CD4-positive, alpha-beta memory T cell (primary cell): Measurements from ENCODE around the gene NPAT. TPM values are rescaled to one million over a fixed set of nuclear protein-coding genes. Genes with fewer than 3 reads are reported as not detected.

Experiments used
- CTCF ChIA-PET: fragments of 350-600 bp; sonication (Branson Sonifier 250); formaldehyde crosslinking; loops from one replicate; lab custom pipeline; 2021; ENCODE audit warnings: inconsistent platforms; ENCODE audit not compliant: partially characterized antibody; lab: Charles Lee
- POLR2A ChIA-PET: fragments of 350-600 bp; sonication (Branson Sonifier 250); formaldehyde crosslinking; loops from one replicate; lab custom pipeline; 2021; ENCODE audit not compliant: partially characterized antibody; lab: Charles Lee
- DNase-seq, 5 donors: peaks; one replicate each; pipeline versions ENCODE4 v3.0.0 to v3.0.0-alpha.2; 2020 to 2022; ENCODE audit warnings: mixed read lengths in 1 of 5
- H3K27ac ChIP-seq: one replicate; pipeline ENCODE4 v1.7.0; 2013; ENCODE audit warnings: low read depth, low read length
- H3K27me3 ChIP-seq: 2 replicates; pipeline ENCODE4 v1.7.0; 2013; ENCODE audit warnings: mild to moderate bottlenecking, low read length, moderate library complexity; ENCODE audit not compliant: insufficient read depth
- H3K36me3 ChIP-seq: 2 replicates; pipeline ENCODE4 v1.7.0; 2013; ENCODE audit warnings: mild to moderate bottlenecking, low read length, moderate library complexity; ENCODE audit not compliant: insufficient read depth
- H3K4me1 ChIP-seq: 2 replicates; pipeline ENCODE4 v1.7.0; 2013; ENCODE audit warnings: mild to moderate bottlenecking, low read length, moderate library complexity; ENCODE audit not compliant: insufficient read depth
- H3K4me3 ChIP-seq, 2 donors: one replicate each; pipeline ENCODE4 v1.7.0; 2013; ENCODE audit warnings: low read length in 2 of 2, mild to moderate bottlenecking in 1 of 2
- H3K9me3 ChIP-seq, 2 donors: one replicate each; pipeline ENCODE4 v1.7.0; 2013; ENCODE audit warnings: low read length in 2 of 2, control low read depth in 1 of 2; ENCODE audit not compliant: control insufficient read depth in 1 of 2
- H3K27ac Mint-ChIP-seq, 7 donors: one replicate each; pipeline ENCODE4 v1.8.0; 2020 to 2021; ENCODE audit warnings: mixed read lengths in 7 of 7, mild to moderate bottlenecking in 6 of 7, inconsistent platforms in 3 of 7, moderate library complexity in 3 of 7
- H3K27me3 Mint-ChIP-seq, 2 donors: one replicate each; pipeline ENCODE4 v1.8.0; 2020 to 2021; ENCODE audit warnings: mixed read lengths in 2 of 2
- H3K36me3 Mint-ChIP-seq, 2 donors: one replicate each; pipeline ENCODE4 v1.8.0; 2020 to 2021; ENCODE audit warnings: mixed read lengths in 2 of 2, inconsistent platforms in 1 of 2, mild to moderate bottlenecking in 1 of 2
- H3K4me1 Mint-ChIP-seq, 4 donors: one replicate each; pipeline ENCODE4 v1.8.0; 2020 to 2021; ENCODE audit warnings: mixed read lengths in 4 of 4, mild to moderate bottlenecking in 1 of 4
- H3K4me3 Mint-ChIP-seq, 8 donors: one replicate each; pipeline ENCODE4 v1.8.0; 2020 to 2021; ENCODE audit warnings: mixed read lengths in 8 of 8, mild to moderate bottlenecking in 7 of 8, moderate library complexity in 6 of 8, inconsistent platforms in 3 of 8
- H3K9me3 Mint-ChIP-seq, 8 donors: one replicate each; pipeline ENCODE4 v1.8.0; 2020 to 2021; ENCODE audit warnings: mixed read lengths in 8 of 8, mild to moderate bottlenecking in 5 of 8, inconsistent platforms in 3 of 8, moderate library complexity in 1 of 8
- intact Hi-C: fragments of 100-400 bp; cut with micrococcal nuclease; formaldehyde crosslinking; loops from one replicate; pipeline ENCODE4 v1.15.1; 2023
- polyA plus RNA-seq, 2 donors: library from polyadenylated mRNA; unstranded; fragments of 300-500 nt; fragmentation: Illumina TruSeq; gene quantifications; one replicate each; pipeline ENCODE4 v1.2.3, GENCODE V29; 2021
- total RNA-seq, 2 experiments: library from RNA; stranded (reverse); gene quantifications; one replicate each; pipeline ENCODE4 v1.2.3, GENCODE V29; 2021

NPAT gene
- total and polyA plus RNA-seq, 4 experiments from 2014 or later = 24.8 to 71.3 (median 50.8) TPM

- Mint-ChIP-seq H3K27ac (peak overlapping the region in 3 of 7 donors; percentile 19 to 41 (median 30)), H3K36me3 (peaks cover 55 to 69% of the 10 kb centered on the region in 2 donors), H3K4me3 (peak overlapping the region in 1 of 8 donors; percentile 0), H3K4me1 (peaks cover 45 to 80% (median 53%) of the 10 kb centered on the region in 4 donors), H3K9me3 (peaks cover 0 to 11% (median 6%) of the 10 kb centered on the region in 8 donors), H3K27me3 (no peaks in the 10 kb centered on the region)
- peaks cover 62% of the 10 kb centered on the region for H3K4me1 ChIP-seq
- H3K36me3 ChIP-seq = peaks cover 25% of the 10 kb centered on the region
- H3K27me3 ChIP-seq = no peaks in the 10 kb centered on the region
- no peak for DNase-seq
- intact Hi-C loops = no loop called here
- H3K9me3 ChIP-seq = no peaks in the 10 kb centered on the region
- H3K4me3 ChIP-seq = no peak overlapping the region
- ChIA-PET POLR2A (interaction anchor here (0.7 to 1.4 kb wide), 2 partner anchors 19 to 37 kb away, joined by 3 read pairs; partner anchors contain the start of gene NPAT), CTCF (no interaction called here)
- no peak overlapping the region for H3K27ac ChIP-seq
Observed at GRCh38 chr11:108203075-108203474, 19.4 kb downstream of the NPAT start.

- Histone ChIP-seq H3K27ac (peak overlapping the region; percentile 35), H3K4me1 (peaks cover 78% of the 10 kb centered on the region), H3K27me3 (no peaks in the 10 kb centered on the region), H3K9me3 (no peaks in the 10 kb centered on the region), H3K36me3 (peaks cover 21% of the 10 kb centered on the region), H3K4me3 (no peak overlapping the region)
- H3K27me3 Mint-ChIP-seq = no peaks in the 10 kb centered on the region
- peaks cover 0 to 2% (median 1%) of the 10 kb centered on the region in 8 donors for H3K9me3 Mint-ChIP-seq
- peak overlapping the region; percentile 58 to 85 (median 76) for H3K27ac Mint-ChIP-seq
- DNase-seq = peak in 4 of 5 donors; percentile 7 to 73 (median 29)
- ChIA-PET CTCF (interaction anchor here (0.8 kb wide), 1 partner anchor 37 kb away, joined by 3 read pairs; no protein-coding TSS in a partner anchor), POLR2A (interaction anchor here (1.2 kb wide), 1 partner anchor 37 kb away, joined by 3 read pairs; no protein-coding TSS in a partner anchor)
- peak overlapping the region in 5 of 8 donors; percentile 16 to 58 (median 37) for H3K4me3 Mint-ChIP-seq
- intact Hi-C loops = no loop called here
- peaks cover 36 to 81% of the 10 kb centered on the region in 2 donors for H3K36me3 Mint-ChIP-seq
- peaks cover 48 to 80% (median 65%) of the 10 kb centered on the region in 4 donors for H3K4me1 Mint-ChIP-seq
Observed at GRCh38 chr11:108199446-108200321, 22.8 kb downstream of the NPAT start.

GRCh38 chr11:108198833-108199232 lies 23.6 kb downstream of the NPAT start:
- intact Hi-C loops = no loop called here
- peak overlapping the region; percentile 56 to 79 (median 68) for H3K27ac Mint-ChIP-seq
- peaks cover 45 to 77% (median 60%) of the 10 kb centered on the region in 4 donors for H3K4me1 Mint-ChIP-seq
- peak overlapping the region; percentile 25 for H3K27ac ChIP-seq
- peaks cover 27% of the 10 kb centered on the region for H3K36me3 ChIP-seq
- no peaks in the 10 kb centered on the region for H3K9me3 ChIP-seq
- peaks cover 29 to 76% of the 10 kb centered on the region in 2 donors for H3K36me3 Mint-ChIP-seq
- no peak for DNase-seq
- no peaks in the 10 kb centered on the region for H3K27me3 Mint-ChIP-seq
- H3K4me3 ChIP-seq = no peak overlapping the region
- no peaks in the 10 kb centered on the region for H3K9me3 Mint-ChIP-seq
- H3K4me3 Mint-ChIP-seq = peak overlapping the region in 3 of 8 donors; percentile 7 to 56 (median 23)
- peaks cover 78% of the 10 kb centered on the region for H3K4me1 ChIP-seq
- CTCF ChIA-PET = interaction anchor here (0.8 kb wide), 1 partner anchor 38 kb away, joined by 3 read pairs; no protein-coding TSS in a partner anchor
- POLR2A ChIA-PET = no interaction called here
- no peaks in the 10 kb centered on the region for H3K27me3 ChIP-seq

DNA sequence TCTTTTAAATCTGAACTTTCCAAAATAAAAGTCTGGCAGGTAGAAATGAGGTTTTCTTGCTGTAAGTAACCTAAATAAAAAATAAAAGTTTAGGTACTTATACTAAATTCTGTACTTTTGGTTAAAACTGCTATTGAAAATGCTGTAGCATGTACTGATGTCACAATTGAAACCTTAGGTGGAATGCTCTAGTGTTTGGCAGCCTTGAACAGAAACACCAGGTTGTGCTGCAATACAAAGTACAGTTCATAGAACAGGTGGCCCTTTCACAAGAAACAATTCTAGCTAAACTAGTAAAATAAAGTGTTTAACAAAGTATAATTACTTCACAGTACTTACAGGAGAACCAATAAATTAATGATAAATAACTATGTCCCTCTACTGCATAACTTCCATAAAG lies 25.1 kb downstream of the NPAT start:
- H3K4me1 Mint-ChIP-seq = peaks cover 34 to 62% (median 47%) of the 10 kb centered on the region in 4 donors
- intact Hi-C loops = no loop called here
- no peaks in the 10 kb centered on the region for H3K27me3 Mint-ChIP-seq
- ChIA-PET CTCF (interaction anchor here (0.8 to 1.5 kb wide), 3 partner anchors 12 to 25 kb away, joined by 3 read pairs; no protein-coding TSS in a partner anchor), POLR2A (no interaction called here)
- H3K27ac ChIP-seq = no peak overlapping the region
- no peak for DNase-seq
- peak overlapping the region in 4 of 8 donors; percentile 4 to 38 (median 17) for H3K4me3 Mint-ChIP-seq
- H3K9me3 Mint-ChIP-seq = no peaks in the 10 kb centered on the region
- H3K36me3 ChIP-seq = peaks cover 33% of the 10 kb centered on the region
- H3K4me1 ChIP-seq = peaks cover 65% of the 10 kb centered on the region
- H3K36me3 Mint-ChIP-seq = peaks cover 21 to 75% of the 10 kb centered on the region in 2 donors
- H3K27ac Mint-ChIP-seq = peak overlapping the region in 6 of 7 donors; percentile 1 to 76 (median 57)
- H3K4me3 ChIP-seq = no peak overlapping the region
- H3K27me3 ChIP-seq = no peaks in the 10 kb centered on the region
- no peaks in the 10 kb centered on the region for H3K9me3 ChIP-seq

GRCh38 chr11:108196901-108197300 lies 25.5 kb downstream of the NPAT start:
- ChIA-PET POLR2A (no interaction called here), CTCF (interaction anchor here (0.8 to 1.5 kb wide), 3 partner anchors 11 to 24 kb away, joined by 3 read pairs; no protein-coding TSS in a partner anchor)
- no peak for DNase-seq
- Mint-ChIP-seq H3K9me3 (no peaks in the 10 kb centered on the region), H3K27me3 (no peaks in the 10 kb centered on the region), H3K36me3 (peaks cover 21 to 78% of the 10 kb centered on the region in 2 donors), H3K4me1 (peaks cover 34 to 57% (median 44%) of the 10 kb centered on the region in 4 donors), H3K4me3 (peak overlapping the region in 1 of 8 donors; percentile 4), H3K27ac (peak overlapping the region in 6 of 7 donors; percentile 1 to 76 (median 57))
- Histone ChIP-seq H3K36me3 (peaks cover 37% of the 10 kb centered on the region), H3K4me1 (peaks cover 60% of the 10 kb centered on the region), H3K27me3 (no peaks in the 10 kb centered on the region), H3K27ac (no peak overlapping the region), H3K4me3 (no peak overlapping the region), H3K9me3 (no peaks in the 10 kb centered on the region)
- intact Hi-C loops = no loop called here

- Histone ChIP-seq H3K9me3 (no peaks in the 10 kb centered on the region), H3K4me1 (peaks cover 28% of the 10 kb centered on the region), H3K36me3 (peaks cover 63% of the 10 kb centered on the region), H3K27ac (no peak overlapping the region), H3K27me3 (no peaks in the 10 kb centered on the region), H3K4me3 (no peak overlapping the region)
- peak overlapping the region in 2 of 7 donors; percentile 20 to 29 for H3K27ac Mint-ChIP-seq
- H3K4me3 Mint-ChIP-seq = no peak overlapping the region
- no peaks in the 10 kb centered on the region for H3K27me3 Mint-ChIP-seq
- intact Hi-C loops = no loop called here
- ChIA-PET POLR2A (interaction anchor here (0.6 to 1.6 kb wide), 3 partner anchors 28 to 179 kb away, joined by 3 to 6 read pairs (median 3); partner anchors contain the start of genes ATM and NPAT), CTCF (interaction anchor here (1.1 kb wide), 1 partner anchor 75 kb away, joined by 3 read pairs; no protein-coding TSS in a partner anchor)
- no peaks in the 10 kb centered on the region for H3K9me3 Mint-ChIP-seq
- H3K4me1 Mint-ChIP-seq = peaks cover 16 to 26% (median 20%) of the 10 kb centered on the region in 4 donors
- peaks cover 32 to 80% of the 10 kb centered on the region in 2 donors for H3K36me3 Mint-ChIP-seq
- no peak for DNase-seq
Observed at GRCh38 chr11:108193725-108194124, 28.7 kb downstream of the NPAT start.
